GM21526 (cell line): ENCODE results near the gene WSCD2.

ENCODE experiments used
- ATAC-seq: cut with Tn5 transposase; IDR thresholded peaks from one replicate; pipeline ENCODE4 v1.9.1; 2021; ENCODE audit warnings: moderate library complexity; ENCODE audit not compliant: unreplicated experiment, low FRiP score

Gene WSCD2

GRCh38 chr12:108106599-108106998, 22.5 kb upstream of the WSCD2 start:
- ATAC-seq = no peak

- ATAC-seq = no peak
These were observed 21.8 kb upstream of the WSCD2 start for GRCh38 chr12:108107293-108107692.

GRCh38 chr12:108109504-108109903, 19.6 kb upstream of the WSCD2 start:
- no peak for ATAC-seq

- no peak for ATAC-seq
These were observed 19.1 kb upstream of the WSCD2 start for GRCh38 chr12:108109954-108110353.

- ATAC-seq = no peak
These were observed 18.2 kb upstream of the WSCD2 start for GRCh38 chr12:108110844-108111243.

GRCh38 chr12:108112832-108113556, 16.1 kb upstream of the WSCD2 start:
- ATAC-seq = no peak

GRCh38 chr12:108115123-108116121, 13.7 kb upstream of the WSCD2 start:
- no peak for ATAC-seq

- no peak for ATAC-seq
These were observed 12.8 kb upstream of the WSCD2 start for GRCh38 chr12:108116254-108116653.

- no peak for ATAC-seq
These were observed 12.4 kb upstream of the WSCD2 start for GRCh38 chr12:108116699-108117098.

GRCh38 chr12:108117163-108117849, 11.8 kb upstream of the WSCD2 start:
- ATAC-seq = no peak

- no peak for ATAC-seq
These were observed 11.2 kb upstream of the WSCD2 start for GRCh38 chr12:108117902-108118301.

- ATAC-seq = no peak
These were observed 9.7 kb upstream of the WSCD2 start for GRCh38 chr12:108119126-108119973.

- no peak for ATAC-seq
These were observed 8.9 kb upstream of the WSCD2 start for GRCh38 chr12:108119974-108120862.

- no peak for ATAC-seq
These were observed 8.3 kb upstream of the WSCD2 start for GRCh38 chr12:108120863-108121165.

- no peak for ATAC-seq
These were observed 7.8 kb upstream of the WSCD2 start for GRCh38 chr12:108121320-108121719.

GRCh38 chr12:108121728-108122471, 7.2 kb upstream of the WSCD2 start:
- no peak for ATAC-seq

GRCh38 chr12:108122644-108123043, 6.4 kb upstream of the WSCD2 start:
- ATAC-seq = no peak

- ATAC-seq = no peak
These were observed 5.7 kb upstream of the WSCD2 start for GRCh38 chr12:108123402-108123801.

GRCh38 chr12:108125073-108125472, 4.0 kb upstream of the WSCD2 start:
- no peak for ATAC-seq
